Liver (tissue), 9 donors: ENCODE data around the gene IGLL5. TPM values are rescaled to one million over a fixed set of nuclear protein-coding genes. Genes with fewer than 3 reads are reported as not detected.

Source experiments
- DNase-seq: peaks from one replicate; pipeline ENCODE4 v3.0.0-alpha.2; 2017; ENCODE audit warnings: low spot score
- H3K27ac ChIP-seq, 2 donors: one replicate each; pipeline ENCODE4 v1.7.0; 2013; ENCODE audit warnings: inconsistent platforms in 2 of 2, low read length in 2 of 2, control low read depth in 1 of 2, low read depth in 1 of 2, mild to moderate bottlenecking in 1 of 2
- H3K27me3 ChIP-seq, 4 donors: one replicate each; pipeline versions ENCODE4 v1.6.1 to v1.7.0; 2013; ENCODE audit warnings: low read length in 3 of 4, inconsistent platforms in 1 of 4, mild to moderate bottlenecking in 1 of 4, moderate library complexity in 1 of 4; ENCODE audit not compliant: control insufficient read depth in 4 of 4, insufficient read depth in 4 of 4
- H3K36me3 ChIP-seq, 4 donors: one replicate each; pipeline versions ENCODE4 v1.6.1 to v1.7.0; 2013; ENCODE audit warnings: low read length in 3 of 4, mild to moderate bottlenecking in 3 of 4, low read depth in 1 of 4, moderate library complexity in 1 of 4; ENCODE audit not compliant: control insufficient read depth in 4 of 4, insufficient read depth in 3 of 4
- H3K4me1 ChIP-seq, 4 donors: one replicate each; pipeline versions ENCODE4 v1.6.1 to v1.7.0; 2013; ENCODE audit warnings: low read length in 3 of 4, mild to moderate bottlenecking in 3 of 4, moderate library complexity in 1 of 4; ENCODE audit not compliant: control insufficient read depth in 4 of 4, insufficient read depth in 4 of 4
- H3K4me3 ChIP-seq, 3 donors: one replicate each; pipeline versions ENCODE4 v1.6.1 to v1.7.0; 2013; ENCODE audit warnings: low read length in 3 of 3, control low read depth in 1 of 3, low read depth in 1 of 3, mild to moderate bottlenecking in 1 of 3
- H3K9ac ChIP-seq, 2 donors: one replicate each; pipeline ENCODE4 v1.7.0; 2013; ENCODE audit warnings: low read length in 2 of 2, mild to moderate bottlenecking in 2 of 2, moderate library complexity in 2 of 2, control low read depth in 1 of 2, low read depth in 1 of 2
- H3K9me3 ChIP-seq, 4 donors: one replicate each; pipeline versions ENCODE4 v1.6.1 to v1.7.0; 2013; ENCODE audit warnings: low read length in 3 of 4; ENCODE audit not compliant: control insufficient read depth in 4 of 4
- ATF3 ChIP-seq: IDR thresholded peaks from 2 replicates; pipeline ENCODE4 v1.6.1; 2016; ENCODE audit warnings: antibody characterized with exemption
- CTCF ChIP-seq: fragments of 150-350 bp; IDR thresholded peaks from 2 replicates; pipeline ENCODE4 v1.5.1; 2017; ENCODE audit warnings: improper control_type of control experiment, low read depth, low read length; ENCODE audit not compliant: missing input control
- EGR1 ChIP-seq, 2 donors: IDR thresholded peaks; 2 replicates each; pipeline ENCODE4 v1.6.1; 2016 to 2018; ENCODE audit warnings: antibody characterized with exemption in 2 of 2, low read depth in 2 of 2
- FOXA1 ChIP-seq: IDR thresholded peaks from 2 replicates; pipeline ENCODE4 v1.6.1; 2016; ENCODE audit warnings: antibody characterized with exemption
- FOXA2 ChIP-seq: IDR thresholded peaks from 2 replicates; pipeline ENCODE4 v1.6.1; 2016; ENCODE audit warnings: antibody characterized with exemption
- HNF4A ChIP-seq, 2 donors: conservative IDR thresholded peaks; 2 replicates each; pipeline ENCODE4 v1.6.1; 2016; ENCODE audit warnings: antibody characterized with exemption in 2 of 2, mild to moderate bottlenecking in 2 of 2
- HNF4G ChIP-seq: IDR thresholded peaks from 2 replicates; pipeline ENCODE4 v1.6.1; 2016; ENCODE audit warnings: antibody characterized with exemption
- JUND ChIP-seq, 2 donors: IDR thresholded peaks; 2 replicates each; pipeline ENCODE4 v1.6.1; 2016; ENCODE audit warnings: antibody characterized with exemption in 2 of 2
- MAX ChIP-seq: IDR thresholded peaks from 2 replicates; pipeline ENCODE4 v1.6.1; 2016; ENCODE audit warnings: antibody characterized with exemption
- NR2F2 ChIP-seq: IDR thresholded peaks from 2 replicates; pipeline ENCODE4 v1.6.1; 2016; ENCODE audit warnings: antibody characterized with exemption
- RAD21 ChIP-seq, 2 donors: IDR thresholded peaks; 2 replicates each; pipeline ENCODE4 v1.6.1; 2016; ENCODE audit warnings: antibody characterized with exemption in 2 of 2, mild to moderate bottlenecking in 2 of 2
- REST ChIP-seq: IDR thresholded peaks from 2 replicates; pipeline ENCODE4 v1.6.1; 2016; ENCODE audit warnings: antibody characterized with exemption, mild to moderate bottlenecking
- RXRA ChIP-seq, 2 donors: IDR thresholded peaks; 2 replicates each; pipeline ENCODE4 v1.6.1; 2017 to 2018; ENCODE audit warnings: antibody characterized with exemption in 2 of 2, mild to moderate bottlenecking in 1 of 2
- SP1 ChIP-seq: IDR thresholded peaks from 2 replicates; pipeline ENCODE4 v1.6.1; 2018; ENCODE audit warnings: antibody characterized with exemption, mild to moderate bottlenecking
- TAF1 ChIP-seq: conservative IDR thresholded peaks from 2 replicates; pipeline ENCODE4 v1.6.1; 2016; ENCODE audit warnings: antibody characterized with exemption, mild to moderate bottlenecking
- YY1 ChIP-seq: IDR thresholded peaks from 2 replicates; pipeline ENCODE4 v1.6.1; 2016; ENCODE audit warnings: antibody characterized with exemption, mild to moderate bottlenecking
- ZBTB33 ChIP-seq: IDR thresholded peaks from 2 replicates; pipeline ENCODE4 v1.6.1; 2016; ENCODE audit warnings: antibody characterized with exemption
- WGBS: extraction: QIAGEN DNeasy Blood & Tissue Kit; methylation state at CpG from one replicate; pipeline ENCODE4 v1.1.7; 2013; 5-methylcytosine and 5-hydroxymethylcytosine counted together
- polyA plus RNA-seq, 2 donors: library from polyadenylated mRNA; stranded (reverse) in 1 of 2; unstranded in 1 of 2; fragments of 200-250 nt in 1 of 2; fragments of >200 nt in 1 of 2; fragmentation: Nextera tagmentation in 1 of 2; extraction: Ambion mirVana in 1 of 2; gene quantifications; one replicate each; pipeline versions ENCODE4 v1.2.1 to v1.2.3, GENCODE V29; 2013 to 2015
- total RNA-seq, 2 donors: library from RNA; depleted of rRNA; stranded (reverse); fragments of >200 nt; gene quantifications; one replicate each; pipeline ENCODE4 v1.2.3, GENCODE V29; 2014
- donor health status: healthy.
- donor health status: healthy.
- donor health status: healthy.
- donor health status: healthy.
- donor health status: healthy.

IGLL5 gene
- total and polyA plus RNA-seq, 4 donors = 1.3 to 13.4 (median 3.4) TPM

GRCh38 chr22:22919041-22919440 lies 31.4 kb downstream of the IGLL5 start:
- H3K27ac ChIP-seq = no peak overlapping the region
- H3K9ac ChIP-seq = no peak overlapping the region
- no peak overlapping the region for H3K4me3 ChIP-seq
- H3K36me3 ChIP-seq = no peaks in the 10 kb centered on the region
- 90% methylated on average over 7 of the region's 7 CpGs for WGBS
- DNase-seq = no peak
- H3K9me3 ChIP-seq = no peaks in the 10 kb centered on the region
- no peak for TF ChIP-seq JUND (IDR thresholded peaks at IDR 0.05)
- TF ChIP-seq FOXA2 = no peak
- no peak for TF ChIP-seq MAX
- no peak for TF ChIP-seq ATF3
- no peak for TF ChIP-seq EGR1 (IDR thresholded peaks at IDR 0.05; ENCODE audit: low read depth in 2 of 2)
- TF ChIP-seq RAD21 (IDR thresholded peaks at IDR 0.05) = no peak
- no peak for TF ChIP-seq REST
- TF ChIP-seq ZBTB33 = no peak
- TF ChIP-seq HNF4G = no peak
- TF ChIP-seq SP1 = no peak
- H3K27me3 ChIP-seq = no peaks in the 10 kb centered on the region
- H3K4me1 ChIP-seq = no peaks in the 10 kb centered on the region

- no peaks in the 10 kb centered on the region for H3K4me1 ChIP-seq
- TF ChIP-seq RXRA (IDR thresholded peaks at IDR 0.05) = no peak
- no peak for TF ChIP-seq REST
- TF ChIP-seq FOXA2 = no peak
- no peak for TF ChIP-seq ATF3
- TF ChIP-seq HNF4G = no peak
- TF ChIP-seq FOXA1 = no peak
- no peak for TF ChIP-seq RAD21 (IDR thresholded peaks at IDR 0.05)
- no peak for TF ChIP-seq TAF1
- no peak for TF ChIP-seq ZBTB33
- no peak for TF ChIP-seq MAX
- TF ChIP-seq HNF4A (conservative IDR thresholded peaks at IDR 0.05) = no peak
- no peak for TF ChIP-seq EGR1 (IDR thresholded peaks at IDR 0.05; ENCODE audit: low read depth in 2 of 2)
- TF ChIP-seq SP1 = no peak
- no peak for TF ChIP-seq NR2F2
- no peak for TF ChIP-seq YY1
- no peak for TF ChIP-seq JUND (IDR thresholded peaks at IDR 0.05)
- TF ChIP-seq CTCF = no peak
- no peak overlapping the region for H3K4me3 ChIP-seq
- no peaks in the 10 kb centered on the region for H3K36me3 ChIP-seq
- H3K9me3 ChIP-seq = no peaks in the 10 kb centered on the region
- WGBS = 93% methylated on average over 7 of the region's 7 CpGs
- no peak overlapping the region for H3K9ac ChIP-seq
- DNase-seq = no peak
- no peaks in the 10 kb centered on the region for H3K27me3 ChIP-seq
- no peak overlapping the region for H3K27ac ChIP-seq
These were observed 32.6 kb downstream of the IGLL5 start for GRCh38 chr22:22920104-22920654.
